ENCODE data around the gene RFC5. TPM values are rescaled to one million over a fixed set of nuclear protein-coding genes. Genes with fewer than 3 reads are reported as not detected.

RFC5 gene
- total and polyA plus RNA-seq, 2 of the 8 experiments (the other 6 are each of a cell fraction or from before 2014, with no cell fraction given) = 34.4 to 40.6 TPM

DNA sequence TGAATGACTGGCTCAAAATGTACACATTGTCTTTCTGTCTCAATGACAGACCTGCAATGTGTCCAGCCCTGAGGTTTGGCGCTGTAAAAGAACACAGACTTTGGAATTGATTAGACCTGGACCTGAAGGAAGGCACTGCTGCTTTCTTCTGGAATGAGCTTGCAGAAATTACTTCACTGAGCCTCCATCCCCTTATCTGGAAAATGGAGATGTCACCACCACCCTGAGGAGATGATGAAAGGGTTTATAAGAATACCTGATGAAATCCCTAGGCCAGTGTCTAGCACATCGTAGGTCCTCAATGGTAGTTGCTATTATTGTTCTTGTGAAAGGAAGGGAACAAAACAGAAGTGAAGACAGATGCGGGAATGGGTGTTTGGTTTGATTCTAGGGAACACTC lies 54.1 kb downstream of the RFC5 start:
- H3K4me2 ChIP-seq (ENCODE audit: insufficient read depth in 1 of 2, low read depth in 2 of 2, low read length in 2 of 2) = no peak overlapping the region
- no peaks in the 10 kb centered on the region for H4K20me1 ChIP-seq (replicated peaks in 1 of 2; ENCODE audit: control insufficient read depth in 1 of 2, insufficient read depth in 2 of 2, low read length in 2 of 2)
- no peaks in the 10 kb centered on the region for H3K4me1 ChIP-seq (replicated peaks in 1 of 4; ENCODE audit: control insufficient read depth in 3 of 4, insufficient read depth in 4 of 4, low read length in 3 of 4)
- no peak overlapping the region for H2BK5ac ChIP-seq (ENCODE audit: low read depth, low read length)
- no peak overlapping the region for H2BK12ac ChIP-seq (ENCODE audit: low read depth, low read length)
- H3K23me2 ChIP-seq (ENCODE audit: low read depth, low read length) = no peaks in the 10 kb centered on the region
- no peak overlapping the region for H3K9ac ChIP-seq (replicated peaks in 1 of 4; ENCODE audit: extremely low read depth in 1 of 4, low read depth in 3 of 4, low read length in 3 of 4)
- H4K8ac ChIP-seq (ENCODE audit: extremely low read depth, insufficient read depth, low read length) = no peak overlapping the region
- H2AFZ ChIP-seq (ENCODE audit: low read length) = no peak overlapping the region
- peaks cover 12 to 54% (median 37%) of the 10 kb centered on the region in 4 experiments for H3K36me3 ChIP-seq (ENCODE audit: control insufficient read depth in 2 of 4, insufficient read depth in 4 of 4, low read length in 3 of 4)
- no peak overlapping the region for H4K5ac ChIP-seq (ENCODE audit: insufficient read length, low read depth, low read length)
- no peaks in the 10 kb centered on the region for H3K9me3 ChIP-seq (ENCODE audit: insufficient read depth in 2 of 2, low read depth in 1 of 2, low read length in 1 of 2)
- H3K79me2 ChIP-seq (ENCODE audit: control insufficient read depth in 1 of 2, insufficient read depth in 2 of 2, low read length in 2 of 2) = no peaks in the 10 kb centered on the region
- ChIA-PET POLR2A (ENCODE audit: partially characterized antibody) (interaction anchor here (1.5 to 12.8 kb wide), 4 partner anchors 9 to 32 kb away, joined by 3 to 103 read pairs (median 6); partner anchors contain the start of gene VSIG10), CTCF (ENCODE audit: partially characterized antibody) (interaction anchor here (1.4 kb wide), 1 partner anchor 49 kb away, joined by 4 read pairs; no protein-coding TSS in a partner anchor)
- no peaks in the 10 kb centered on the region for H3K27me3 ChIP-seq (replicated peaks in 1 of 4; ENCODE audit: control insufficient read depth in 3 of 4, extremely low read depth in 1 of 4, insufficient read depth in 3 of 4, low read length in 3 of 4)
- FAIRE-seq = no peak
- H2BK20ac ChIP-seq (ENCODE audit: low read length) = no peak overlapping the region
- H3K56ac ChIP-seq (replicated peaks; ENCODE audit: insufficient read length, low read depth, low read length) = no peak overlapping the region
- H3K23ac ChIP-seq (ENCODE audit: insufficient read length) = no peak overlapping the region
- no peak overlapping the region for H3K4ac ChIP-seq (replicated peaks; ENCODE audit: insufficient read length, low read depth, low read length)
- 89% methylated on average over 3 of the region's 3 CpGs; no CpG with 5 or more reads in 1 of the 2 experiments for WGBS, 2 experiments (ENCODE audit: extremely low coverage in 1 of 2, insufficient coverage in 1 of 2, insufficient read length in 1 of 2, insufficient replicate concordance in 2 of 2, low coverage in 1 of 2, low lambda C conversion rate in 2 of 2, missing lambda C conversion rate in 1 of 2)
- H4K91ac ChIP-seq (replicated peaks; ENCODE audit: insufficient read length, low read length) = no peak overlapping the region
- H3K14ac ChIP-seq (ENCODE audit: insufficient read length) = no peak overlapping the region
- no peak overlapping the region for H2AK5ac ChIP-seq (ENCODE audit: low read depth, low read length)
- H2BK15ac ChIP-seq (ENCODE audit: low read length) = no peak overlapping the region
- H3K18ac ChIP-seq (ENCODE audit: extremely low read depth, low read length) = no peak overlapping the region
- TF ChIP-seq RAD21 (IDR thresholded peaks at IDR 0.05 in 1 of 2, conservative IDR thresholded peaks at IDR 0.05 in 1 of 2; ENCODE audit: low read depth in 2 of 2, low read length in 2 of 2) = no peak
- H3K27ac ChIP-seq (ENCODE audit: low read depth, low read length) = no peak overlapping the region
- no peak overlapping the region for H2BK120ac ChIP-seq (replicated peaks; ENCODE audit: low read depth, low read length)
- H3K79me1 ChIP-seq (ENCODE audit: low read depth, low read length) = no peaks in the 10 kb centered on the region
- H3K4me3 ChIP-seq (ENCODE audit: extremely low read depth in 1 of 4, insufficient read depth in 2 of 4, low read depth in 3 of 4, low read length in 4 of 4) = no peak overlapping the region
- DNase-seq (ENCODE audit: low read depth in 1 of 2, low spot score in 2 of 2) = no peak
